GM12878 (cell line): Measurements from ENCODE around the gene S100A4. TPM values are rescaled to one million over a fixed set of nuclear protein-coding genes. Genes with fewer than 3 reads are reported as not detected.

ENCODE experiments used
- ATAC-seq: fragments of 200-7000 bp; cut with Tn5 transposase; 3 replicates; pipeline ENCODE4 v1.9.1; 2020; ENCODE audit warnings: mild to moderate bottlenecking, moderate library complexity
- BruUV-seq: library from RNA; stranded (reverse); fragments of 400-500 nt; replicated peaks from 2 replicates; lab custom pipeline; 2021; lab: Mats Ljungman, UMichigan
- CTCF ChIA-PET: fragments of 300-600 bp; sonication (Branson Sonifier 250); formaldehyde crosslinking; extraction: SDS; loops from one replicate; lab custom pipeline; 2021; ENCODE audit warnings: inconsistent platforms; lab: Yijun Ruan, JAX
- POLR2A ChIA-PET: fragments of 350-600 bp; formaldehyde crosslinking; extraction: SDS; loops from one replicate; lab custom pipeline; 2021; ENCODE audit warnings: inconsistent platforms; lab: Charles Lee
- RAD21 ChIA-PET: fragments of 300-600 bp; sonication (Branson Sonifier 250); formaldehyde crosslinking; loops from one replicate; lab custom pipeline; 2023; ENCODE audit warnings: antibody characterized with exemption; ENCODE audit not compliant: unreplicated experiment; lab: Charles Lee
- SMC1A ChIA-PET: fragments of 300-600 bp; sonication (Branson Sonifier 250); formaldehyde crosslinking; loops from one replicate; lab custom pipeline; 2023; ENCODE audit not compliant: unreplicated experiment, uncharacterized antibody; lab: Charles Lee
- DNase-seq: peaks from one replicate; pipeline ENCODE4 v3.0.0-alpha.2; 2011; ENCODE audit warnings: low read depth, low spot score
- FAIRE-seq: peaks from 3 replicates; lab custom pipeline; 2011; peaks lifted over from hg19 to GRCh38; lab: Jason Lieb, UNC
- H2AFZ ChIP-seq: 2 replicates; pipeline ENCODE4 v1.6.0; 2011; ENCODE audit warnings: low read depth, low read length, control low read depth; ENCODE audit not compliant: control insufficient read depth
- H3K27ac ChIP-seq: 2 replicates; pipeline ENCODE4 v1.5.1; 2011; ENCODE audit warnings: control low read depth; ENCODE audit not compliant: control insufficient read depth, insufficient read depth
- H3K27me3 ChIP-seq, 2 experiments: replicated peaks in 1 of 2; 2 replicates each; pipeline versions ENCODE4 v1.6.0 to v1.6.1; 2011; ENCODE audit warnings: low read length in 1 of 2; ENCODE audit not compliant: control insufficient read depth in 2 of 2, insufficient read depth in 2 of 2
- H3K36me3 ChIP-seq, 2 experiments: 2 replicates each; pipeline ENCODE4 v1.5.1; 2011; ENCODE audit warnings: low read length in 1 of 2; ENCODE audit not compliant: control insufficient read depth in 2 of 2, insufficient read depth in 2 of 2
- H3K4me1 ChIP-seq: 2 replicates; pipeline ENCODE4 v1.6.1; 2011; ENCODE audit warnings: mild to moderate bottlenecking, low read length, moderate library complexity, mixed read lengths; ENCODE audit not compliant: control insufficient read depth, insufficient read depth
- H3K4me2 ChIP-seq: 2 replicates; pipeline ENCODE4 v1.6.0; 2011; ENCODE audit warnings: control low read depth; ENCODE audit not compliant: control insufficient read depth, insufficient read depth
- H3K4me3 ChIP-seq: fragments of 200-600 bp; sonication (generic); 2 replicates; pipeline ENCODE4 v1.5.1; 2016
- H3K79me2 ChIP-seq: 2 replicates; pipeline ENCODE4 v1.6.0; 2011; ENCODE audit warnings: low read length; ENCODE audit not compliant: control insufficient read depth, insufficient read depth
- H3K9ac ChIP-seq: 2 replicates; pipeline ENCODE4 v1.8.0; 2011; ENCODE audit warnings: low read length, control low read depth, mixed read lengths; ENCODE audit not compliant: control insufficient read depth, insufficient read depth
- H3K9me3 ChIP-seq: replicated peaks from 3 replicates; pipeline ENCODE4 v1.5.1; 2011; ENCODE audit warnings: mild to moderate bottlenecking, low read length; ENCODE audit not compliant: control insufficient read depth, insufficient read depth
- H4K20me1 ChIP-seq: 2 replicates; pipeline ENCODE4 v1.6.0; 2011; ENCODE audit not compliant: control insufficient read depth, insufficient read depth
- BHLHE40 ChIP-seq, 2 experiments: fragments of 450-650 bp in 1 of 2; IDR thresholded peaks; 2 replicates each; pipeline ENCODE4 v1.6.1; 2011 to 2017; ENCODE audit warnings: low read depth in 2 of 2, borderline replicate concordance in 1 of 2, improper control_type of control experiment in 1 of 2, low read length in 1 of 2, mild to moderate bottlenecking in 1 of 2
- CREB1 ChIP-seq: IDR thresholded peaks from 2 replicates; pipeline ENCODE4 v1.6.1; 2012; ENCODE audit warnings: low read depth, mild to moderate bottlenecking, inconsistent platforms
- IKZF2 ChIP-seq, 2 experiments: fragments of 450-650 bp; IDR thresholded peaks; 2 replicates each; pipeline ENCODE4 v1.6.1; 2017; ENCODE audit warnings: mild to moderate bottlenecking in 2 of 2, moderate library complexity in 2 of 2
- PAX5 ChIP-seq: IDR thresholded peaks from 2 replicates; pipeline ENCODE4 v1.6.1; 2011; ENCODE audit warnings: low read depth, low read length, borderline replicate concordance
- RB1 ChIP-seq: fragments of 450-650 bp; formaldehyde crosslinking; IDR thresholded peaks from 2 replicates; pipeline ENCODE4 v1.6.1; 2017; ENCODE audit warnings: mild to moderate bottlenecking, borderline replicate concordance
- WRNIP1 ChIP-seq: IDR thresholded peaks from 2 replicates; pipeline ENCODE4 v1.6.1; 2011; ENCODE audit warnings: low read depth, low read length, improper control_type of control experiment, borderline replicate concordance
- YY1 ChIP-seq: IDR thresholded peaks from 2 replicates; pipeline ENCODE4 v1.6.1; 2011; ENCODE audit warnings: low read depth, mild to moderate bottlenecking, low read length
- WGBS: methylation state at CpG from one replicate; pipeline ENCODE4 v1.1.6; 2016; ENCODE audit warnings: low lambda C conversion rate; ENCODE audit not compliant: insufficient replicate concordance, insufficient coverage; ENCODE audit errors: missing lambda C conversion rate; 5-methylcytosine and 5-hydroxymethylcytosine counted together
- in situ Hi-C: fragments of 300-500 bp; cut with MboI; formaldehyde crosslinking; loops from 9 replicates; pipeline ENCODE4 v1.14.3; 2018; ENCODE audit warnings: mixed read lengths
- intact Hi-C: fragments of 100-400 bp; cut with micrococcal nuclease; formaldehyde crosslinking; loops from one replicate; pipeline ENCODE4 v1.14.2; 2022; ENCODE audit not compliant: unreplicated experiment
- polyA plus RNA-seq, 11 experiments: library from polyadenylated mRNA; depleted of rRNA in 4 of 11; unstranded in 6 of 11; stranded (reverse) in 5 of 11; fragments of >200 nt; fragmentation: Nextera tagmentation in 4 of 11; fragmentation: Illumina TruSeq in 1 of 11; extraction: Ambion mirVana in 4 of 11; extraction: Trizol in 1 of 11; gene quantifications; 1 replicate in 1 of 11; 2 replicates in 10 of 11; pipeline versions ENCODE4 v1.2.1 to v1.2.3, GENCODE V29; 2011 to 2016; ENCODE audit warnings: inconsistent platforms in 2 of 11, missing spikeins in 2 of 11, low read depth in 1 of 11
- total RNA-seq, 4 experiments: library from RNA; depleted of rRNA in 3 of 4; stranded (reverse); fragments of >200 nt in 3 of 4; fragmentation: Illumina TruSeq in 1 of 4; extraction: Trizol in 1 of 4; gene quantifications; 2 replicates each; pipeline versions ENCODE4 v1.2.1 to v1.2.3, GENCODE V29; 2013 to 2021
- TF ChIP-seq, protein P1 (sequence below): fragments of 450-650 bp; IDR thresholded peaks from 2 replicates; pipeline ENCODE4 v1.6.1; 2016; ENCODE audit warnings: mild to moderate bottlenecking
- TF ChIP-seq, protein P2 (sequence below): IDR thresholded peaks from 2 replicates; pipeline ENCODE4 v1.6.1; 2012; ENCODE audit warnings: mild to moderate bottlenecking, low read depth, low read length
- TF ChIP-seq, protein P3 (sequence below), 3 experiments: IDR thresholded peaks in 2 of 3; conservative IDR thresholded peaks in 1 of 3; 2 replicates each; pipeline ENCODE4 v1.5.1; 2011; ENCODE audit warnings: low read depth in 3 of 3, low read length in 3 of 3, mild to moderate bottlenecking in 3 of 3, control low read depth in 2 of 3, moderate library complexity in 2 of 3, inconsistent platforms in 1 of 3, mixed read lengths in 1 of 3; ENCODE audit not compliant: control insufficient read depth in 2 of 3, insufficient read depth in 1 of 3; ENCODE audit errors: extremely low read depth in 1 of 3
- TF ChIP-seq, protein P4 (sequence below): fragments of 450-650 bp; IDR thresholded peaks from 2 replicates; pipeline ENCODE4 v1.6.1; 2018; ENCODE audit warnings: borderline replicate concordance, mild to moderate bottlenecking; ENCODE audit not compliant: partially characterized antibody

Gene S100A4
- total and polyA plus RNA-seq, 10 of the 15 experiments (the other 5 are each of a cell fraction or from before 2014, with no cell fraction given), result 4.3 to 104 (median 27.3) TPM

DNA sequence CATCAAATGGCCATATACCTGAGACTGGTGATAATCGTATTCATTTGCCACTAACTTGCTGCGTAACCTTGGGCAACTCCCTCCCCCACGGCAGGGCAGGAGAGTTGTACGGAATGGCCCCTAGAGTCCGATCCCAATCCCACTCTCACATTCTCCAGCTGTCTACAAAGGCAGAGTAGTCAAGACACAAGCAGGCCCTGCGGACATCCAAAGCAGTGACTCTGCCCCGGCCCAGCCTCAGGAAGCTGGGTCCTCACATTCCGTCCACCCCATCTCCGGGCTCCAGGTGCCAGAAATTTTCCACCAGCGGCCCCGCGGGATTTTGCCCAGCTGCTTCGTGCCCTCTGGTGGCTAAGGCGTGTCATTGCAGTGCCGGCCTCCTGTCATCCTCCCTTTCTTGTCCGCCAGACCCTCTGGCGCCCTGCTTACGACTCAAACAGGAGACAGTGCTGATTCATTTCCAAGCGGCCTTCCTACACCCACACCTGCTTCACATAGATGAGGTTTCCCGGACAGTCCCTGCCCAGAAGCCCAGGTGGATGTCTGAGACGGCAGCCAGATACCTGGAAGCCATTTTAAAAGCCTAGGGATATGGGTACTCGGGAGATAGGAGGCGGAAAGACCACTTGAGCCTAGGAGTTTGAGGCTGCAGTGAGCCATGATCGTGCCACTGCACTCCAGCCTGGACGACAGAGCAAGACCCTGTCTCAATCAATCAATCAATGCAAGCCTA lies 22.9 kb upstream of the S100A4 start:
- SMC1A ChIA-PET, result interaction anchor here (0.6 to 4.0 kb wide), 16 partner anchors 9 to 434 kb away, joined by 3 to 72 read pairs (median 4); partner anchors contain the start of genes S100A3, S100A4 and S100A6
- RAD21 ChIA-PET, result interaction anchor here (0.6 to 4.3 kb wide), 10 partner anchors 24 to 716 kb away, joined by 3 to 74 read pairs (median 4); partner anchors contain the start of genes CRTC2, S100A1, S100A13 and S100A6
- intact Hi-C loops (loop anchor here (1.0 to 5.0 kb wide), 4 partner anchors 36 to 216 kb away; no protein-coding TSS in a partner anchor), in situ Hi-C loops (no loop called here)
- 20% methylated on average over 25 of the region's 25 CpGs for WGBS
- Histone ChIP-seq H4K20me1 (no peaks in the 10 kb centered on the region), H3K4me1 (peaks cover 23% of the 10 kb centered on the region), H3K4me3 (peak overlapping the region; percentile 37; the same call in 1 of the 2 replicates), H2AFZ (peak overlapping the region; percentile 92), H3K27me3 (no peaks in the 10 kb centered on the region), H3K4me2 (0 out of 2 replicates have a peak overlapping the region, but pooled peaks have one; percentile 56), H3K79me2 (no peaks in the 10 kb centered on the region), H3K36me3 (no peaks in the 10 kb centered on the region), H3K9me3 (no peaks in the 10 kb centered on the region), H3K9ac (no peak overlapping the region), H3K27ac (no peak overlapping the region)
- BruUV-seq, result no TSS peak
- FAIRE-seq (peak; percentile 80), DNase-seq (peak; percentile 9), ATAC-seq (peak; percentile 50)
- CTCF ChIA-PET, result interaction anchor here (0.6 to 7.5 kb wide), 34 partner anchors 10 to 589 kb away, joined by 3 to 216 read pairs (median 4); partner anchors contain the start of genes PGLYRP4, RAB13, S100A1 and S100A14
- POLR2A ChIA-PET, result interaction anchor here (0.9 to 1.8 kb wide), 3 partner anchors 29 to 36 kb away, joined by 3 to 8 read pairs (median 5); partner anchors contain the start of gene S100A6
- TF ChIP-seq CREB1, result 0 out of 2 replicates have a peak, but pooled peaks have one; percentile 48
- TF ChIP-seq, protein P1, sequence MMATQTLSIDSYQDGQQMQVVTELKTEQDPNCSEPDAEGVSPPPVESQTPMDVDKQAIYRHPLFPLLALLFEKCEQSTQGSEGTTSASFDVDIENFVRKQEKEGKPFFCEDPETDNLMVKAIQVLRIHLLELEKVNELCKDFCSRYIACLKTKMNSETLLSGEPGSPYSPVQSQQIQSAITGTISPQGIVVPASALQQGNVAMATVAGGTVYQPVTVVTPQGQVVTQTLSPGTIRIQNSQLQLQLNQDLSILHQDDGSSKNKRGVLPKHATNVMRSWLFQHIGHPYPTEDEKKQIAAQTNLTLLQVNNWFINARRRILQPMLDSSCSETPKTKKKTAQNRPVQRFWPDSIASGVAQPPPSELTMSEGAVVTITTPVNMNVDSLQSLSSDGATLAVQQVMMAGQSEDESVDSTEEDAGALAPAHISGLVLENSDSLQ, result peak; percentile 20; the same call in 1 of the 2 replicates
- peak; percentile 42 to 54 for TF ChIP-seq IKZF2 (IDR thresholded peaks at IDR 0.05)
- TF ChIP-seq, protein P2, sequence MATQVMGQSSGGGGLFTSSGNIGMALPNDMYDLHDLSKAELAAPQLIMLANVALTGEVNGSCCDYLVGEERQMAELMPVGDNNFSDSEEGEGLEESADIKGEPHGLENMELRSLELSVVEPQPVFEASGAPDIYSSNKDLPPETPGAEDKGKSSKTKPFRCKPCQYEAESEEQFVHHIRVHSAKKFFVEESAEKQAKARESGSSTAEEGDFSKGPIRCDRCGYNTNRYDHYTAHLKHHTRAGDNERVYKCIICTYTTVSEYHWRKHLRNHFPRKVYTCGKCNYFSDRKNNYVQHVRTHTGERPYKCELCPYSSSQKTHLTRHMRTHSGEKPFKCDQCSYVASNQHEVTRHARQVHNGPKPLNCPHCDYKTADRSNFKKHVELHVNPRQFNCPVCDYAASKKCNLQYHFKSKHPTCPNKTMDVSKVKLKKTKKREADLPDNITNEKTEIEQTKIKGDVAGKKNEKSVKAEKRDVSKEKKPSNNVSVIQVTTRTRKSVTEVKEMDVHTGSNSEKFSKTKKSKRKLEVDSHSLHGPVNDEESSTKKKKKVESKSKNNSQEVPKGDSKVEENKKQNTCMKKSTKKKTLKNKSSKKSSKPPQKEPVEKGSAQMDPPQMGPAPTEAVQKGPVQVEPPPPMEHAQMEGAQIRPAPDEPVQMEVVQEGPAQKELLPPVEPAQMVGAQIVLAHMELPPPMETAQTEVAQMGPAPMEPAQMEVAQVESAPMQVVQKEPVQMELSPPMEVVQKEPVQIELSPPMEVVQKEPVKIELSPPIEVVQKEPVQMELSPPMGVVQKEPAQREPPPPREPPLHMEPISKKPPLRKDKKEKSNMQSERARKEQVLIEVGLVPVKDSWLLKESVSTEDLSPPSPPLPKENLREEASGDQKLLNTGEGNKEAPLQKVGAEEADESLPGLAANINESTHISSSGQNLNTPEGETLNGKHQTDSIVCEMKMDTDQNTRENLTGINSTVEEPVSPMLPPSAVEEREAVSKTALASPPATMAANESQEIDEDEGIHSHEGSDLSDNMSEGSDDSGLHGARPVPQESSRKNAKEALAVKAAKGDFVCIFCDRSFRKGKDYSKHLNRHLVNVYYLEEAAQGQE, result no peak
- TF ChIP-seq BHLHE40 (IDR thresholded peaks at IDR 0.05; ENCODE audit: borderline replicate concordance in 1 of 2, low read depth in 2 of 2, low read length in 1 of 2), result 0 out of 4 replicates have a peak, but pooled peaks of 1 of the 2 experiments have one; percentile 17
- TF ChIP-seq RB1, result peak; percentile 51; the same call in 1 of the 2 replicates
- TF ChIP-seq, protein P3, sequence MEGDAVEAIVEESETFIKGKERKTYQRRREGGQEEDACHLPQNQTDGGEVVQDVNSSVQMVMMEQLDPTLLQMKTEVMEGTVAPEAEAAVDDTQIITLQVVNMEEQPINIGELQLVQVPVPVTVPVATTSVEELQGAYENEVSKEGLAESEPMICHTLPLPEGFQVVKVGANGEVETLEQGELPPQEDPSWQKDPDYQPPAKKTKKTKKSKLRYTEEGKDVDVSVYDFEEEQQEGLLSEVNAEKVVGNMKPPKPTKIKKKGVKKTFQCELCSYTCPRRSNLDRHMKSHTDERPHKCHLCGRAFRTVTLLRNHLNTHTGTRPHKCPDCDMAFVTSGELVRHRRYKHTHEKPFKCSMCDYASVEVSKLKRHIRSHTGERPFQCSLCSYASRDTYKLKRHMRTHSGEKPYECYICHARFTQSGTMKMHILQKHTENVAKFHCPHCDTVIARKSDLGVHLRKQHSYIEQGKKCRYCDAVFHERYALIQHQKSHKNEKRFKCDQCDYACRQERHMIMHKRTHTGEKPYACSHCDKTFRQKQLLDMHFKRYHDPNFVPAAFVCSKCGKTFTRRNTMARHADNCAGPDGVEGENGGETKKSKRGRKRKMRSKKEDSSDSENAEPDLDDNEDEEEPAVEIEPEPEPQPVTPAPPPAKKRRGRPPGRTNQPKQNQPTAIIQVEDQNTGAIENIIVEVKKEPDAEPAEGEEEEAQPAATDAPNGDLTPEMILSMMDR (IDR thresholded peaks at IDR 0.05 in 2 of 3, conservative IDR thresholded peaks at IDR 0.05 in 1 of 3; ENCODE audit: control insufficient read depth in 2 of 3, extremely low read depth in 1 of 3, insufficient read depth in 1 of 3, low read depth in 3 of 3, low read length in 3 of 3), result peak; percentile 97 to 99 (median 98); a peak in 5 of 6 replicates
- TF ChIP-seq, protein P4, sequence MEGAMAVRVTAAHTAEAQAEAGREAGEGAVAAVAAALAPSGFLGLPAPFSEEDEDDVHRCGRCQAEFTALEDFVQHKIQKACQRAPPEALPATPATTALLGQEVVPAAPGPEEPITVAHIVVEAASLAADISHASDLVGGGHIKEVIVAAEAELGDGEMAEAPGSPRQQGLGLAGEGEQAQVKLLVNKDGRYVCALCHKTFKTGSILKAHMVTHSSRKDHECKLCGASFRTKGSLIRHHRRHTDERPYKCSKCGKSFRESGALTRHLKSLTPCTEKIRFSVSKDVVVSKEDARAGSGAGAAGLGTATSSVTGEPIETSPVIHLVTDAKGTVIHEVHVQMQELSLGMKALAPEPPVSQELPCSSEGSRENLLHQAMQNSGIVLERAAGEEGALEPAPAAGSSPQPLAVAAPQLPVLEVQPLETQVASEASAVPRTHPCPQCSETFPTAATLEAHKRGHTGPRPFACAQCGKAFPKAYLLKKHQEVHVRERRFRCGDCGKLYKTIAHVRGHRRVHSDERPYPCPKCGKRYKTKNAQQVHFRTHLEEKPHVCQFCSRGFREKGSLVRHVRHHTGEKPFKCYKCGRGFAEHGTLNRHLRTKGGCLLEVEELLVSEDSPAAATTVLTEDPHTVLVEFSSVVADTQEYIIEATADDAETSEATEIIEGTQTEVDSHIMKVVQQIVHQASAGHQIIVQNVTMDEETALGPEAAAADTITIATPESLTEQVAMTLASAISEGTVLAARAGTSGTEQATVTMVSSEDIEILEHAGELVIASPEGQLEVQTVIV, result no peak
- peak; percentile 79 for TF ChIP-seq YY1
- no peak for TF ChIP-seq PAX5
- 0 out of 2 replicates have a peak, but pooled peaks have one; percentile 76 for TF ChIP-seq WRNIP1
